MM.1S (cell line): ENCODE data around the gene C1orf74.

Experiments used
- CTCF ChIP-seq: fragments of 300-600 bp; sonication (generic); IDR thresholded peaks from 2 replicates; pipeline ENCODE4 v1.5.1; 2016; ENCODE audit warnings: antibody characterized with exemption, low read length, mixed read lengths
- EZH2 ChIP-seq: fragments of 300-600 bp; sonication (generic); optimal IDR thresholded peaks from 2 replicates; pipeline ENCODE3; 2017; ENCODE audit warnings: low read depth, mild to moderate bottlenecking, antibody characterized with exemption, low read length, mixed read lengths

GRCh38 chr1:209809611-209810010 is 25.3 kb upstream of the C1orf74 start:
- TF ChIP-seq CTCF (no peak), EZH2 (no peak)
